ENCODE results near the gene TACC3.

The TACC3 gene

DNA sequence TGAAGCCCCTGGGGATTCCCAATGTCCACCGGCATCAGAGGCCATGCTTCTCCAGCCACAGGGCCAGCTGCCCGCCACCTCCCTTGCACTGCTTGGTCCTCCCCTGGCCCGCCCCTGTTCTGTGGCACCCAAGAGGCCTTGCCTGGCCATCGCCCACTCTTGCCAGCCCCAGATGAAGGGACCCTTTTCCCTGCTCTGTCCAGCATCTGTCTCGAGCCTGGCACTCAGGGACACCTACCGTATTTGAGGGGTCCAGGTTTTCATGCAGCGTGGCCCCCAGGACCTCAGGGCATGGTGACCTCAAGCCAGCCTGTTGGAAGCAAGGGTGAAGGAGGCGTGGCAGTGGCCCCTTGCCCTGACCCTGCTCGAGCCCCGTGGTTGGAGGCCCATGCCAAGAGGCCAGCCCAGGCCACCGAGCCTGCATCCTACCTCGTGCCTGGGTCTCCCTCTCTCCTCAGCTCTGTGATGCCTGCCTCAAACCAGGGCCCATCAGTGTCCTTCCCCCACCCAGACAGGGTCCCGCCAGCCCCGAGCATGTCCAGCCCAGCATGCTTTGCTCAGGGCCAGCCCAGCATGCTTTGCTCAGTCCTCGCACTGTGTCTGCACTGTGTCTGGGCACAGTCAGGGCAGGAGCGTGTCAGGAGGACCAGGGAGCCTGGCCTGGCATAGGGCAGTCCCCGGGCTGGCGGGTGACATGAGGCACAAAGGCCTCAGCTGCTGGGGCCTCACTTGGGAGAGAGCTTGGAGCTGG, 57.5 kb downstream of the TACC3 start:
- no peak for DNase-seq

DNA sequence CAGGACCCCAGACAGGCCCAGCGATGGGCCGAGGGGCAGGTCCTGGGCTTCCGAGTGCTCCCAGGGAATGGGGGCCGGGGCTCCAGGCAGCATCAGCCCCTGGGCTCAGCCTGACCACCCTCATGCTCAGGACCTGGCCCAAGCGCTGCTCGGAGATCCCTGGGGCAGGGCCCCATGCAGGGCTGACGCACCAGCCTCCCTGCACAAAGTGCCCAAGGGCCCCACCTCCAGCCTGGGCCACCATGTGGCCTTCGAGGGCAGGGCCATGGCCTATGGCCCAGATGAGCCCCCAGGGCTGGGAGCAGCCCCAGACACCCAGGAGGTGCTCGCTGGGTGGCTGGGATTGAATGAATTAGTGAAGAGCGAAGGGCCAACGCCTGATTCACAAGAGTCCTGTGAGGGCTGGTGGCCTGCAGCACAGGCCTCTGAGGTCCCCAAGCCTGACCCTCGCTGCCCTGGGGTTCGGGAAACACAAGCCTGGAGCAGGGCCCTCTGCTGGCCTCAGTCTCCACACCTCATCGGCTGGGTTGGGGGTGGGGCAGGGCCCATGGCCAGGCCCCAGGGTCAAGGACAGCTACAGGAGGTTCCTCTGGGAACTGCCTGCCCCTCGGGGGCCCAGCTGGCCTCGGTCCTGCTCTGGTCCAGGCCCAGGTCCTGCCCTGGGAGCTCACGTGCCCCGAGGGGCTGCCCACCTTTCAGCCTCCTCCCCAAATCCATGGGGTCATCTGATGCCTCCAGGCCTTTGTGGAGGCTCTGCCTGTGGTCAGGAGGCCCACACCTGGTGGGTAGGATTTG, 58.5 kb downstream of the TACC3 start:
- DNase-seq = no peak

DNA sequence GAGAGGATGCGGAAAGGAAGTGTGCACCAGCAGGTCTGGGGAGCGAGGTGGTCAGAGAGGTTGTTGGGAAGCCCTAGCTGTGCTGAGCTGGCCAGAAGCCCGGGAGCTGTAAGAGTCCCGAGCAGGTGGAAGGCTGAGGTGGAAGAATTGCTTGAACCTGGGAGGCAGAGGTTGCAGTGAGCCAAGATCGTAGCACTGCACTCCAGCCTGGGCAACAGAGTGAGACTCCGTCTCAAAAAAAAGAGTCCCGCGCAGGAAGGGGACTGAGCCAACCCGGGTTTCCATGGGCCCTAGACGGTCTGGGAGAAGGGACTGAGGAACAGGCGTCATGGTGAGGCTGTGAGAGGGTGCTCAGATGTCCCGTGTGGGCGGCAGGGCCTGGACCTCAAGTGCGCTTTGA, 59.1 kb downstream of the TACC3 start:
- no peak for DNase-seq

DNA sequence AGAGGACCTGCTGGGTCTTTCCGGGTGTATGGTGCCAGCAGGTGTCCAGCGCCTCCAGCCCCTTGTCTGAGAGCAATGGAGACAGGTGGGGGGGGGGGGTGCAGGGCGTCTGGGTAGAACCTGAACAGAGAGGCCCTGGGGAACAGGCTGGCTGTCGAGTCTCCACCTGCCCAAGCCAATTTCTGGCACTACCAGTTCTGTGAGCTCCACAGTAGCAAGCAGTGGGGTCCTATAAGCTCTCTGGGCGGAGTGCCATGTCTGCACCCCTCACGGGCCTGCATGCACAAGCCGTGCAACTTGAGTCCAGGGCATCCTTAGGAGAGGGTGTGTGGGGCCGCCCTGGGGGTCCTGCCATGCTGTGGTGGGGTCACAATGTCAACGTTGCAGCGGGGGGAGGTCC, 61.7 kb downstream of the TACC3 start:
- no peak for DNase-seq

DNA sequence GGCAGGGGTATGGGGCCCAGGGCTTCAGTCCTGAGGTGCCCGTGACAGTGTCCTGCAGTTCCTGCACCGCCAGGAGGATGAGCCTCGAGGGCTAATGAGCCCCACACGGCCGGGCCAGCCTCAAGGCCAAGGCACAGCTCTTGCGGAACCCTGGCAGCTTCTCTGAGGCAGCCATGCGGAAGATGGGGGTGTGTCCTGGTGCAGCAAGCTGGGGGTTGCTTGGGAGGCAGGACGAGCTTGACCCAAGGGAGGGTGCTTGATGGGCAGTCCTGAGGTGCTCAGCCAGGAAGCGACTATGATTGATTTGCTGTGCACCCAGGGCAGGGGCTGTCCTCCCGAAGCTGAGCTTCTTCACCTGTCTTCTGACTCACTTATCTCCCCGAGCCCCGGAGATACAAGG, 62.6 kb downstream of the TACC3 start:
- no peak for DNase-seq

DNA sequence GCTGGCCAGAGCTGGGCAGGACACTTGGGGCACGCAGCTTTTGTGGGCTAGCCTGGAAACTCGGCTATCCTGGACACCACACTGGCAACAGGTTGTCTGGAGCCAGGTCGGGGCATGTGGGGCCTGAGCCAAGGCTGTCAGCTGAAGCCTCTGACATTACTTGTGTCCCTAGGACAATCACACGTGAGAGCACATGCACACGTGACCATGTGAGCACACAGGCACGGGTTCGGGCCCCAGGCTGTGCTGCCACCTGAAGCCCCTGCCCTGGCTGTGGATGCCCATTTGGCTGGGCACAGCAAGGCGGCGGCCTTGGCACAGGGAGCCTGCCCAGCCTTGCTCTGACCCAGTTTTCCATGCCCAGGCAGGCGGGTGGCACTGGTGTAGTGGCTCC, 63.1 kb downstream of the TACC3 start:
- DNase-seq = no peak

DNA sequence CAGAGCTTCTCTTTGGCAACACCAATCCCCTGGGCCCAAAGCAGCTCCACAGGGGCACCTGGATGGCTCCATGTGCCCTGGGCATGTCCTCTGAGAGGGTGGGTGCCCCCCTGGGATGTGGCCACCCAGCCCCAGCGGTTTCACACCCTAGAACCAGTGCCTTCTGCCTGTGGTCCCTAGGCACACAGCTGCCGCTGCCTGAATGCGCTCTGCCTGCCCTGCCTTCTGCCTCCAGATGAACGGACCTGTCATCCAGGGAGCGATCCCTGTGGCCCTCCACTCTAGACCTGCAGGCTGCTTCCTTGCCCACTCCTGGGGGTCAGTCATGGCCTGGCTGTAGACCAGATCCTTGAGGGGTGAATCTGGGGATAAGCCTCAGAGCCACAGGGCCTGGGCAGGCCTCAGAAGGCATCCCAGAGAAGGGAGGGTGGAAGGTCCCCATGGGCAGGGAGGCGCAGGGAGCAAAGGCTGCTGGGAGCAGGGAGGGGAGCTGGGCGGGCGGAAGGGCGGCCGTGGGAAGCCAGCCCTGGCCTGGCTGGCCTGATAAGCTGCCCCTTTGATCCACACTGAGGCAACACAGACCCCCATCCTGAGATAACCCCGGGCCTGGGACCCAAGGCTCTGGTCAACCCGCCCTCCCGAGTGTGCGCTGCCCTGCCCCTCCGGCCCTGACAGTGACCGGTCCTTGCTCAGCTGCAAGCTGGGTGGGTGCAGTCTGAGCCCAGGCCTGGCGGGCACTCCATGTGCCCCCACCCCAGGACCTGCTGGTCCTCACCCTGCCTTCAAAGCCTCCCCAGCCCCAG, 63.7 kb downstream of the TACC3 start:
- no peak for DNase-seq

DNA sequence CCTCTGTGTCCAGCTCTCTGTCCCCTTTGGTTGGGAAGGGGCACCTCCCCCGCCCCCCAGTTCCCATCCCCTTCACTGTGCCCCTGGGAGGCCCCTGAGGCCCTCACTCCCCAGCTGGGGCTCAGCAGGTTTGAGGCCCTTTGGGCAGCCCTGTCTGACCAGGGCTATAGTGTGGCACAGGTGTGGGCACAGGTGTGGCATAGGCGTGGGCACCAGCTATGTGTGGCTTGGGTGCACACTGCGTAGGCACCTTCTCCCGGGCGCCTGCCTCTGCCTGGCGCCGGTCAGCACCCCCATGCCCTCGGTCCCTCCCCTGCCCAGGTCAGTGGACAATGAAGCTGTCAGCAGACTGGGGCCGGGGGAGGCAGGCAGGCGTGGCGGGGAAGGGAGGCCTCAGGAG, 64.3 kb downstream of the TACC3 start:
- DNase-seq = no peak

DNA sequence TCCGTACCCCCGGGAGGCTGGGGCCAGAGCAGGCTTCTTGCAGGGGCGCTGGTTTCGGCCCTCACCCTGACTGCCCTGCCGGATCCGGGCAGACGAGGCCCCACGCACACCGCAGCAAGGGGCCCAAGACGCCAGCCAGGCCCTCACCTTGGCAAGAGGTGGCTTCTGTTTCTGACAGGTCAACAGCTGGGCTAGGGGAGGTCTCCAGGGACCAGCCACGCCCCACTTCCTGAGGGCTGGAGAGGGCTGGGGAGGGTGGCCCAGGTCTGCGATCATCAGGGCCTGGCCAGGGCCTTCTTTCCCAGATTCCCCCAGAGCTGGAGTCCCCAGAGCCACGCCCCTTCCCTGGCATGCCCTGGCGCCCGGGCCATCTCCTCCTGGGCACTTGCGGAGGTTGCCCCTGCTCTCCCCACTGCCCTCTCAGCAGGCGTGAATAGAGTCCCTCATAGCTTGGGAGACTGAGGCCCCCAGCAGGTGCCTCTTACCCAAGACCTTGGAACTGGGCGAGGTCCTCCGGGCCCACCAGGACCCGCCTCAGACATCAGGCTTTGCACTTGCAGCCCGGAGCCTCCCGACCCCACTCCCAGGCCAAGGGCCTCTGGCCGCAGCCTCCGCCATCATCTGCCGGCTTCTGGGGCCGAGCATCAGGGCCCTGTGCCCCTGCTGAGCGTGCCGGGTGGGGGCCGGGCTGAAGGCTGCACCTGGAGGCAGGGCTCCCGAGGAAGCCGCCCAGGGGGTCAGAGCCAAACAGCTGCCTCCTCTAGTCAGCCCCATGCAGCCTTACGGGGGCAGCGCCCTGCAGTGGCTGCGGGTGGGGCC, 65.4 kb downstream of the TACC3 start:
- no peak for DNase-seq

DNA sequence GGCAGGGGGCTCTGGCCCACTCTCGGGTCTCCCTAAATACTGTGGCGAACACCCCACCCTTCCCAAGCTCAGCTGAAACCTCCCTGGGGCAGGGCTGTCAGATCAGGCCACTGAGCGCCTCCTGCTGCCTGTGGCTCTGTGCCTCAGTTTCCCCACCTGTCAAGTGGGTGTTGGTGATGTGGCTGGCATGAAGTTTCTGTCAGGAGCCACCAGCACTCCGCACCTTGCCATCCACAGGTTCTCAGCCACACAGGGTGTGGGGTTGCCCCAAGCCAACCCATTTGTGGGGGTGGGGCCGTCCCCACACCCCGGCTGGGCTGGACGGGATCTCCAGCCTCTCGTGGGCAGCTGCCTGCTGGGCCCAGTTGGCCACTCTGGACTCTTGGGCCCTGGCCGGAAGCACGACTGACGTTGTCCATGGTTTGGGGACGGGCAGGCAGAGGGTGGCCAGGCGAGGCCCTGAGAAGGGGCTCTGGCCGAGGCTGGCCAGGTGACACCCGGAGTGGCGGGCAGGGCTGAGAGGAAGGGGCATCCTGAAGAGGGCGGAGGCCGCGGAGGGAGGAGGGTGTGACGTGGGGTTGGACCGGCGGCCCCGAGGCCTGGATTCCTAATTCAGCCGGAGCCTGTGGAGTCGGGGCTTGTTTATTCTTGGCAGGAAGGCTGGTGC, 66.2 kb downstream of the TACC3 start:
- DNase-seq = no peak

DNA sequence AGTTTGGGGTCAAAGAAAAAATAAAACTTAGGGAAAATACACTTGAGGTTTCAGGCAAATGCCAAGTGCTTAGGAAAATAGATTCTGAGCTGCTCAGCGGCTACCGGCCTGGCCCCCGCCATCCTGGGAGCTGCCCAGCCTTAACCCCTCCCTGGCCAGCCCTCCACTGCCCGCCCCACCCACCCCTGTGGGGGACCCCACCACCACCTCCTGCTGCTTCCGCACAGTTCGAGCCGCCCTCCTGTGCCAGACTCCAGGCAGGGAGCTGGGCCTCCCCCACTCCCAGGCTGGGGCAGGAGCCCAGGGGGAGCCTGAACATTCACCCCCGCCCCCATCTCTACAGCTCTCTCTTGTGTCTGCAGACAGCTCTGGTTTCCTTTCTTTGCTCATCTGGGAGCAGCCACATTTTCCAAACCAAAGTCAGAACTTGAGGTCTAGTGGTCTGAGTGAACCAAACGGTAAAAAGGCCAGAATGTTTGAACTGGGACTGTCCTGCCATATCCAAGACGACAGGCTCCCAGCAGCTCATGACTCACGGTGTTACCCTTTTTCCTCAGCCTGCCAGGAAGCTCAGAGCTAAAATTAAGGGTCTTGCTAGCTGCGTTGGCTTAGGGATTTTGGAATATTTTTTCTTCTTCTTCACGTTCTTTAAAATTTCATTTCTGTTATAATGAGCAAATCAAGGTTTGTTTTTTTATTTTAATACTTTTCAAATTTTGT, 67.1 kb downstream of the TACC3 start:
- DNase-seq = no peak

DNA sequence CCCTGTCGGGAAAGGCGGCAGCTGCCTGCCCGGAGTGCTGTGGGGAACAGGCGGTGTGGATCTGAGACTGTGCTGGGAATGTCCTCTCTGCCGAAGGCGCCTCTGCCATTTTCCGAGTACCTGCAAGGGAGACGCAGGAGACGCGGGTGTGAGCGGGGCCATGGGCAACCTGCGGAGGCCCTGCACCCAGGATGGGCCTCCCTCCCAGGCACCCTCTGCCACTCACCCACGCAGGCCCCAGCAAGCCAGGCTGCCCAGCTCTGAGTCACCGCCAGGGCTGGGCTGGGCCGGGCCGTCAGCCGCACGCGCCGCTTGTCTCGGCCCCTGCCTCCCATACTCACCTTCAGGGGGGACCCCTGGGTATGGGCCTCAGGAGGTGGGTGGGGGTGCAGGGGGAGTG, 68.2 kb downstream of the TACC3 start:
- DNase-seq = no peak

DNA sequence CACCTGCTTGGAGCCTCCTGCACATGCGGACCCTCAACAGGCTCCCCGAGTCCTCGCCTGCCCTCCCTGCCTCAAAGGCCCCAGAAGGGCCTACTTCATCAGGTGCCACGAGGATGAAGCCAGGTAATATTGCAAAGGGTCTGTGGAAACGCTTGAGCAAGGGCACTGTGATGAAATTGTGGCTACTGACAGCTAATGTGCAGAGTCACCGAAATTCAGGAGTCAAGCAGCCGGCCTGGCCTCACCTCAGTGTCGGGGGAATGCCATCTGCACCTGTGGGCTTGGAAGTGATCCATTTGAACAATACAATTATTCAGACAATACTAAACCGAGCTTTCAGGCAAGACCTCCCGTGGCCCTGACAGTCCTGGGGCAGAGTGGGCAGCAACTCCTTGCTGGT, 68.7 kb downstream of the TACC3 start:
- no peak for DNase-seq

DNA sequence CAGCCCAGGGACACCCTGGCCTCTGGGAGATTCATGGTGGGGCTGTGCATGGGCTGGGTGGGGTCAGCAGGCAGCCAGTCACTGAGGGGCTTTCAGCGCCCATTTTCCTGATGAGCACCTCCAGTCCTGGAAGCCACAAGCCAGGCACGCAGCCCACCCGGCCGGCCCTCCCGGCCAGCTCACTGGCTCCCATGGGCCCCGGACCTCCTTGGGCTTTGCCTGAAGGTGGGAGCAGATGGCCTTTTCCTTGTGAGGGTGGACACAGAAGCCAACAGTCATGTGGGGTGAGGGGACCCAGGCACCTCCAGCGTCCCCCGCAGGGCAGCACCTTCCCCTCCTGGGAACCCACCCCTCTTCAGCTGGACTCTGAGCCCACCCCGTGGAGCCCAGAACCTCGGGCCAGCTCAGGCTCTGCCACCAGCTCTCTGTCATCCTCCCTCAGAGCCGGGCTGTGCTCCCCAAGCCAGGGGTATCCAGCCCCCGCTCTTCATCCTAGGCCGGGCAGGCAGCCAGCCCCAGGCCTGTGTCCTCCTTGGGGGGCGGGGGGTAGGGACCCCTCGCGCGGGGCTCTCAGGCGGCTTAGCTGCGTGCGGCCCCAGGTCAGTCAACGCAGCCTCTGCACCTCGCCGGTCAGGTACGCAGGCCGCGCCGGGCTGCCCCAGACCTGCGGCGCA, 71.0 kb downstream of the TACC3 start:
- no peak for DNase-seq

DNA sequence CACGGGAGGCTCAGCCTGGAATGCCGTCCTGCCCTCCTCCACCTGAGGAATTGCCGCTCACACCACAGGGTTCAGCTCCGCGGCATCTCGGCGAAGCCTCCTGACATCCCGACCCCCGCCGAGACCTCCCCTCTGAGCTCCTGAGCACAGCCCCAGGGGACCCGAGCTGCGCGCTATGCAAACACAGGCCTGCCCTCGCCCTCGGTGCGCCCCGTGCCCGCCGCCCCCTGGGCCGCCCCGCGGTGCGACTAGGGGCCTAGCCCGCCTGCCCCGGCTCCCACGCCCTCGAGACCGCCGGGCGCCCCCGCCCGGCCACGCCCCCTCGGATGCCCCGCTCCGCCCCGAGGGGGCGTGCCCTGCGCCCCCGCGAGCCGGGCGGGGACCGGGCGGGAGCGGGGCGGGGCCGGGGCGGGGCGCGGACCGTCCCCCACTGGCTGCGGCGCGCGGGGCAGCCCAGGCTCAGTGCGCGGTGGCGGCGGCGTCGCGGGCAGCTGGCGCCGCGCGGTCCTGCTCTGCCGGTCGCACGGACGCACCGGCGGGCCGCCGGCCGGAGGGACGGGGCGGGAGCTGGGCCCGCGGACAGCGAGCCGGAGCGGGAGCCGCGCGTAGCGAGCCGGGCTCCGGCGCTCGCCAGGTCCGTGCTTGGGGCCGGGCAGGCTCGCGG, 71.6 kb downstream of the TACC3 start, which contains the start of gene FGFR3:
FGFR3 (plus strand) TSS at position 462 of the 664 bp plus-strand sequence. CDS start 642 bp downstream, outside the sequence.
- DNase-seq = peak; percentile 44

DNA sequence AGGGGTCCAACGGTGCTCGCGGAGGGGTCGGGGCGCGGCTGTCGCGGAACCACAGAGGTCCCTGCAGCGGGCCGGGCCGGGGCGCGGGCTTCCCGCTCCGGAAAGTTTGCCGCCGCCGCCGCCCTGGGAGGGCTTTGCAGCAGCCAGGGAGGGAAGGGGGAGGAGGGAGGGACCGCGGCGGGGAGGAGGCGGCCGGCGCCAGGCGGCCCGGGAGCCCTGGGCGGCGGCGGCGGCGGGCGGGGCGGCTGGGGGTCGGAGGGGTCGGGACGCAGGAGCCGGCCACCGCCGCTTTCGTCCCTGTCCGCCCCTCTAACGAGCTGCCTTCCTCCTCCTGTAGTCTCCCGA, 72.1 kb downstream of the TACC3 start:
- peak; percentile 55 for DNase-seq

DNA sequence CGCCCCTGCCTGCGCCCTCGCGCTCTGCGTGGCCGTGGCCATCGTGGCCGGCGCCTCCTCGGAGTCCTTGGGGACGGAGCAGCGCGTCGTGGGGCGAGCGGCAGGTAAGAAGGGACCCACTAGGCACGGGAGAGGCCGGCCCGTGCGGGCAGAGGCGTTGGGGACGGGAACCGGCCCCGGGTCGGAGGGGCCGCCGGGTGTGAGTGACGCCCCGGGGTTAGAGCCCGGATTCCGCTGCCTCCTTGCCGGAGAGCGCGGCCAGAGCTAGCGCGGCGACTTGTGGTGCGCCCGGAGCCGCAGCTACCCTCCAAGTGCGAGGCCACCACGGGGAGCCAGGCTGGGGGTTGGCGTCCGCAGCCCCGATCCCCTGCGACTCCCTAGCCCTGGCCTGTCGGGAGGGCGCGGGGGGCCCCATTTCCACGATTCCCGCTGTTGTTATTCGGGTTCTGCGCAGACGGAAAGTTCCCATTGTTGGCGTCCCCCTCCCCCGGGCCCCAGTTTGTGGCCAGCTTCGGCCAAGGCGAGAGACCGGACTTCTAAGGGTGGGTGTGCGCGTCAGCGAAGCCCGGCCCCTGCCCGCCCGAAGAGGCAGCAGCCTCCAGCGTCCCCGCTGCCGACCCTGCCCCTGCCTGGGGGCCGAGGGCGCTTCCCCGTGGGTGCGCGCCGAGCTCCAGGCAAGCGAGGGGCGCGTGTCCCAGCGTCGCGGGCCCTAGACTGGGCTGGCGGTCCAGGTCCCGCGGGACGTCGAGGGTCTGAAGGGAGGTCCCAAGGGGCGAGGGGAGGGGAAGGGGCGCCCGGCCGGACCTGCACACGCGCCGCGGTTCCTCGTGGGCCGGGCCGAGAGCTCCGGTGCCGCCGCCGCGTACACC, 72.9 kb downstream of the TACC3 start:
- peak; percentile 1 for DNase-seq
